HG03354 (cell line): Measurements from ENCODE around the gene CTAGE1.

ENCODE experiments used
- ATAC-seq: cut with Tn5 transposase; IDR thresholded peaks from one replicate; pipeline ENCODE4 v1.9.1; 2021; ENCODE audit warnings: mild to moderate bottlenecking; ENCODE audit not compliant: unreplicated experiment, poor library complexity, severe bottlenecking

CTAGE1 gene

DNA sequence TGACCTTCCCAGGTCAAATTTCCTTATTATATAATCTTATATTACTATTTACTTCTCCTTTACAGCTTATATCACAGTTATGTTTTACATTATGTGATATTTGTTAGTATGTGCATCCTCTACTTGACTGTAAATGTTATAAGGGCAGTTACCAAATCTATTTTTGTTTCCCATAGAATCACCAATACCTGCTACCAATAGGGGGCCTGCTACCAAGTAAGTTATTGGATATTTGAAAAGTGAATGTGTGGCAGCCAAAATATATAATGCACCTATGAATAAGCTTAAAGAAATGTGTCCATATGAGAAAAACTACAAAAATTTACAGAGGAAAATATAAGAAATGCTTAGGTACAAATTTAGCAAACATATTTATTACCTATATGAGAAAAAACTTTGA lies 23.9 kb upstream of the CTAGE1 start:
- no peak for ATAC-seq

GRCh38 chr18:22439447-22439846 lies 21.7 kb upstream of the CTAGE1 start:
- ATAC-seq: no peak

GRCh38 chr18:22436136-22436535 lies 18.4 kb upstream of the CTAGE1 start:
- ATAC-seq: no peak

DNA sequence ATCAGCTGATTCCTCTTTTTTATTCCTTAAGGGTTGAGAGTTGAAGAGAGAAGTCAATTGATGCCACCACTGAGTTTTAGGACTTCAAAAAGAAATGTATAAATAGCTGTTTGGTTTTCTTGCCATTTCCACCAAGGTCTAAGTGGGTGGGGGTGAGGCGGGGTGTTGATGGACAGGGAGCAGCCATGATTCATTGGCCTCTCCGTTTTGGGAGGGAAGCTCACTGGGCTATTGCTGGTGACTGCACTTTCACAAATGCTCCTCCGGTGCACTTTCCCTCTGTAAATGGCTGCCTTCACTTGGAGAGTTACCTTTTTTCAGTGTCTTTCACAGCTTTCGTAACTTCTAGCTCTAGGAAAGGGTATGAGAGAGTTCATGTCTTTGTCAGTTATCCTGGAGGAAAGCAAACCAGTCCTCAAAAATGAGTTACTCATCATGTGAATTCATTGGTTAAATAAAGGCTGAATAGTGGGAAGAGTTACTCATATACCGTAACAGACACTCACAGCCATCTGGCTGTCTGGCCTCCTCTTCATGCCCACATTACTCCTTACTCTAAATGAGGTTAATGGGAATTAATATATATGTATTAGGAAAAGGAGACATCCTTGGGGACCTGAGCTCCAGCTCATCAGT lies 17.4 kb upstream of the CTAGE1 start:
- ATAC-seq: no peak

GRCh38 chr18:22433956-22434355 lies 16.2 kb upstream of the CTAGE1 start:
- ATAC-seq: no peak

DNA sequence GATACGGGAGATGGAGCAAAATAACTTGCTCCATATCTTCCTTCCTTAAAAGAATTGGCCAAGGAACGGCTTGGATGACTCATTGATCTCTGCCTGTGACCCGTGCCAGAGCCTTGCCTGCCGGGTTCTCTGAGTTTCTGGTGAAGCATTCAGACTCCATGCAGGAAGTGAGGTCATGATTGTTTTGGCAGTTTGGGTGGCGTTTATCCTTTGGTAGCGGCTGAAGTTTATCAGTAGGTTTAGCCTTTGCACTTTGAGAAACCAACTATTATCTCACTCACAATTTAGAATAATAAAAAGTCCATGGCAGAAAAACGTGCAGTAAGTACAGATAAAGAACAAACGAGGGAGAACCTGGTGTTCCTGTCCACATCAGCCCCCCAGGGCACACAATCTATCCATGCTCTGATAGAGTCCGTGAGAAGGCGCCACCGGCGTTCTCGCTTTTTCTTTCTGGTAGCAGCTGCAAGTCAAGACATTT lies 15.0 kb upstream of the CTAGE1 start:
- ATAC-seq: no peak

GRCh38 chr18:22429564-22429963 lies 11.8 kb upstream of the CTAGE1 start:
- ATAC-seq: no peak

DNA sequence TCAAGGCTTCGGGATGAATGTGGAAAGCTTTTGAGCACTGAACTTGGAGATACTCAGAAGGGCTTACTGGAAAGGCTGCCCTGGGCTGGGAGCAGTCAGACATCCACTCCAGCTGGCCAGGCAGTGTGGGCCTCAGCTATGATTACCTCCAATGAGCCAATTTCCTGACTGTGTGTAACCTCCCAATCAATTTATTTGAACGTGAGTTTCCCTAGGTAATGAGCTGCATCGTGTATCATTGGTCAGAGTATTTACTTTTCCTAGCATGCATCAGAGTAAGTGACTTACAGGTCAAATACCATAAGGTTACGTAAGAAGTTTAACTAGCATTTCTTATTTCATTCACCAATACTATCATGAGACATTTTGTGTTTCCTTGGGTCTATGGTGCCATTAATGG lies 11.0 kb upstream of the CTAGE1 start:
- no peak for ATAC-seq

DNA sequence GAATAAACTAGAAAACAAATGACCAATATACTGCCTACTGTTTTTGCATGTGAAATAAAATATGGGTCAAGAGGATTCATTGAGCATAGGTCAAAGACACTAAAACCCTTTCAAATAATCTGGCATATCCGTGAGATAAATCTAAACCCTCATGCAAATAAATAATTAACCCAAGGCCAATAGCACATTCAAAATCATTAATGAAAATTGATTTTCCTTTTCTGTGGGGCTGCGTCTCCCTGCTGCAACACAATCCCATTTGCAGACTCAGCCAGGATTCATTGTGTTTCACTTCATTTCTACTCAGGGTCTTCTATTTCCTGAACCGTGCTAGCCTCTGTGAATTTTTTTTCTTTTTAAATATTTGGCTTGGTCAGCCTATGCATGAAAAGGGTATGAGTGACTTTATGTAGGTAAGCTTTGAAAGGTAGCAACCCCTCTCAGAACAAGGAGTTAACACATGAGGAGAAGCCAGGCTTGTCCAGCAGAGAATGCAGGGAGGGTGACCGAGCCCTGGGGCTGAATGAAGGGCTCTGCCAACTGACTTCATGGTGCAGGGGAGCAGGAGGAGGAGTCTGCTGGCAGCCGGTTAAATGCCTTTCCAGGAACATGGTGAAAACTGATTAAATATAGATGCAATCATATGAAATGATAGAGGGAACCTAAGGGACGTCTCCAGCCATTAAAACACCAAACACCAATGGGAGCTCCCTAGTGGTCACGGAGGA lies 10.3 kb upstream of the CTAGE1 start:
- no peak for ATAC-seq

- no peak for ATAC-seq
Measured at GRCh38 chr18:22424565-22424963, 6.8 kb upstream of the CTAGE1 start.

- ATAC-seq: no peak
Measured at GRCh38 chr18:22423878-22424564, 6.3 kb upstream of the CTAGE1 start.

GRCh38 chr18:22422909-22423548 lies 5.3 kb upstream of the CTAGE1 start:
- no peak for ATAC-seq

DNA sequence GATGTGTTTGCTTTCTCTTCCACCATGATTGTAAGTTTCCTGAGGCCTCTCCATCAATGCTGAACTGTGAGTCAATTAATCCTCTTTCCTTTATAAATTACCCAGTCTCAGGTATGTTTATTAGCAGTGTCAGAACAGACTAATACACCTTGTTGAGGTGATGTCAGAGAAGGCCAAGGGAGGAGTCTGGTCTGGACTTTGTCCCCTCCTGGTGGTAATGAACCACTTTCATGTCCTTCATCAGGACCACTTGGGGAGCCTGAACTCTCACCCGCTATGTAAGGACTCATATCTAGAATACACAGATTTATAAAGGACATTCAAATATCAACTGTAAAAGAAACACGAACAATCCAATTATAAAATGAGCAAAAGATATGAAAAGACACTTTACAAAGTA lies 2.9 kb upstream of the CTAGE1 start:
- no peak for ATAC-seq

DNA sequence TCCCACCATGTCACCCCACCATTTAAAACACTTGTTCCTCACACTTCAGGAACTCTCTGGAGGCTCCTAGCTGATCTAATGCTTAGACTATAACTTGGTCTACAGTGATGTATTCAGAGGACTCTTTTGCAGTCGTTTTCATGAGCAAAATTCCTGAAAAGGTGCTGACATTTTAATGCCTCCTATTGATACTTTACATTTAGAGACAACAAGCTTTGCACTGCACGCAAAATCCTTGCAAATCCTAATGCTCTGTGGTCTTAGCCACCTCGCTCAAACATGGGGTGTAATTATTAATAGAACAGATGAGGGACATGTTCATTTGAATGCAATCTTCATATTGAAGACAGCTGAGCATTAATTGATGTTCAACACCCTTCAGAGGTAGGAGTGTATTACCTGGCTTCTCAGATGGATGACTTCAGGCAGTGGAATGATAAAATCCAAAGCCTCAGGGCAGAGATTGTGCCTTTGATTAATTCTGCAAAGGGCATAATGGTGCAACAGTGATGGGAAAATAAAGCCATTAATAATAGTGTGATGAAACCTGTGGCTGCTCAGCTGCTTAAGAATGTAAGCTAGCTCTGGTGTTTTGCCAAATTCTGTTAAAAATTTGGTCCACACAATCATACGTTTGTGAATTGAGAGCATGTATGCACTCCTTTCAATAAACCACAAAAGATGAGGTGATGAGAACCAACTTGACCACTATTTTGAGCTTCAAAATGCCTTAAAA lies 5.4 kb downstream of the CTAGE1 start:
- no peak for ATAC-seq

- ATAC-seq: no peak
Measured at GRCh38 chr18:22411446-22411845, 6.3 kb downstream of the CTAGE1 start.

DNA sequence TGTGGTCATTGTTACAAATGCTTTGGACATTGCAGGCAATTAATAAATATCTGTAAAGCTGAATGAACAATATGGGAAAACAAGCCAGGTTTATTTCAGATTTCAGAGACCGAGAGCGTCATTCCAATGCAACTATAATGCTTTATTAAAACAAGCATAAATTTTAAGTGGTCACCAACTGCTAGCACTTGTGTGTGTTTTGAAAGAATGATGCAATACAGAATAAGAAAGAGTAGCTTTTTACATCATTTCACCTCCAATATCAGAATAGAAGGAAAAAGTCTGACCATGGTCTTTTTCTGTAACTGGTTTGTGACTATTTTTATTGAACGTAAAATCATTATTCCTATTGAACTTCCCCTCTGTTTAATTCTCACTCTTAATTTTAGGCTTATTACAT lies 7.6 kb downstream of the CTAGE1 start:
- ATAC-seq: no peak

- no peak for ATAC-seq
Measured at GRCh38 chr18:22409445-22409844, 8.3 kb downstream of the CTAGE1 start.

DNA sequence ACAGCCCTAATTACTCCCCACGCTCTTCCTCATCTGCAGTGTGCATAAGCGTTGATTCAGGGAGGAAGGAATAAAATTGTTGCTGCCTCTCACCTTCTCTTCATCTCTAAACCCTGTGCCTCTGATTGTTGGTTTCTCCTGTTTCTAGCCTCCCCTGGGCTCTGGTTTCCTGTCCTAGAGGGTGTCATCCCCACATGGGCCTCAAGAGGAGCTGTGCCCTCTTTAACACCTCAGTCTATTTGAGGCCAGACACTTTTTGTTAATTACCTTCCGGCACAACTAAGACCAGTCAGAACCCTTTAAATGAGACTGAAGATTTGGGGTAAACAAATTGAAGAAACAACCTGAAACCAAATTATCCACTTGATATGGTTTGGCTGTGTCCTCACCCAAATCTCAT lies 9.7 kb downstream of the CTAGE1 start:
- no peak for ATAC-seq

- no peak for ATAC-seq
Measured at GRCh38 chr18:22405142-22405541, 12.6 kb downstream of the CTAGE1 start.

DNA sequence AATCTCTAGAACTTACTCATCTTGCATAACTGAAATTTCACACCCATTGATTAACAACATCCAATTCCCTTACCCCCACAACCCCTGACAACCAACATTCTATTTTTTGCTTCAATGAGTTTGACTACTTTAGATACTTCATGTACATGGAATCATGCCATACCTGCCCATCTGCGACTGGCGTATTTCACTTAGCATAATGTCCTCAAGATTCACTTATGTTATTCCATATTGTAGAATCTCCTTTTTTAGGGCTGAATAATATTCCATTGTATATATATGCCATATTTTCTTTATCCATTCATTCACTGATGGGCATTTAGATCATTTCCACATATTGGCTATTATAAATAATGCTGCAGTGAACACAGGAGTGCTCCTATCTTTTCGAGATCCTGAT lies 13.8 kb downstream of the CTAGE1 start:
- ATAC-seq: no peak
